Choroid plexus epithelial cell (primary cell): ENCODE data around the gene NSF.
"Not testable (repeated sequence)": the region's sequence is repeated elsewhere in the genome, so short reads cannot be mapped to it uniquely, and the experiment has no call there.

Experiments used
- DNase-seq: peaks from one replicate; pipeline ENCODE4 v3.0.0-alpha.2; 2010; ENCODE audit warnings: low read depth
- H3K4me3 ChIP-seq: 2 replicates; pipeline ENCODE4 v1.5.1; 2011; ENCODE audit warnings: low read depth, mild to moderate bottlenecking, control low read depth, low read length, moderate library complexity
- TF ChIP-seq, protein P1 (sequence below): conservative IDR thresholded peaks from 2 replicates; pipeline ENCODE4 v1.5.1; 2011; ENCODE audit warnings: low read depth, mild to moderate bottlenecking, control low read depth, inconsistent platforms, low read length, moderate library complexity

The NSF gene

DNA sequence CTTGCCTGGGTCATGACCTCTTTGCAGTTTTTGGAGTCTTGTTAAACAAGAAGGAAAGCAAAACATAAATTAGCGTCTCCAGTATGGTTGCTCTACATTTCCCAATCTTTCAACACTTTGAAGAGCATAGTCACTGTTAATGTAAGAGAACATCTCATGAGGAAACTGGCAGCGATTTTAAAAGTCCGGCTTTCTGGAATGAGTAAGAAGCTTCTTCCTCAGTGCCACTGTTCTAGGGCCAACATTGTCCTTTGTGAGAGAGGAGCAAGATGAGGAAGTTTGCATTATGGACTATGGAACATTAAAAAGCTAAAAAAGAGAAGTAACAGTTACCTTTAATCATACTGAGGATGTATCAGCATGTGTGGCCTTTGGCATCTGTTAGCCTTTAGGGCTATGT lies 154.9 kb downstream of the NSF start:
- DNase-seq = no peak
- H3K4me3 ChIP-seq = no peak overlapping the region
- TF ChIP-seq, protein P1, sequence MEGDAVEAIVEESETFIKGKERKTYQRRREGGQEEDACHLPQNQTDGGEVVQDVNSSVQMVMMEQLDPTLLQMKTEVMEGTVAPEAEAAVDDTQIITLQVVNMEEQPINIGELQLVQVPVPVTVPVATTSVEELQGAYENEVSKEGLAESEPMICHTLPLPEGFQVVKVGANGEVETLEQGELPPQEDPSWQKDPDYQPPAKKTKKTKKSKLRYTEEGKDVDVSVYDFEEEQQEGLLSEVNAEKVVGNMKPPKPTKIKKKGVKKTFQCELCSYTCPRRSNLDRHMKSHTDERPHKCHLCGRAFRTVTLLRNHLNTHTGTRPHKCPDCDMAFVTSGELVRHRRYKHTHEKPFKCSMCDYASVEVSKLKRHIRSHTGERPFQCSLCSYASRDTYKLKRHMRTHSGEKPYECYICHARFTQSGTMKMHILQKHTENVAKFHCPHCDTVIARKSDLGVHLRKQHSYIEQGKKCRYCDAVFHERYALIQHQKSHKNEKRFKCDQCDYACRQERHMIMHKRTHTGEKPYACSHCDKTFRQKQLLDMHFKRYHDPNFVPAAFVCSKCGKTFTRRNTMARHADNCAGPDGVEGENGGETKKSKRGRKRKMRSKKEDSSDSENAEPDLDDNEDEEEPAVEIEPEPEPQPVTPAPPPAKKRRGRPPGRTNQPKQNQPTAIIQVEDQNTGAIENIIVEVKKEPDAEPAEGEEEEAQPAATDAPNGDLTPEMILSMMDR = no peak

DNA sequence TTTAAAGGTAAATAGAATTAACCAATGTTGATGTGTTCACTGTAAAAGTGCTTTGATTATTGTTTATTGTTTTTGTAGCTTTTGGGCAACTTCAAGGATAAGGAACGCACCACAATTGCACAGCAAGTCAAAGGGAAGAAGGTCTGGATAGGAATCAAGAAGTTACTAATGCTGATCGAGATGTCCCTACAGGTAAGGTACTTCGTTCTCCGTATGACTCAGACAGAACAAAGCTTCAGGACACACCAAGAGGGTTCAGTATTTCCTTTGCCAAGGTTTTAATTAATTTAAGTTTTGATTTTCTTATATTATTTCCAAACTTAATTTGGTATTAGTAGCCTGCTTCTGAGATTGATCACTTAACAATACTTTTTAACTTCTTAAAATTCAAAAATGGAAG lies 161.0 kb downstream of the NSF start:
- TF ChIP-seq, protein P1 = no peak
- no peak for DNase-seq
- no peak overlapping the region for H3K4me3 ChIP-seq

DNA sequence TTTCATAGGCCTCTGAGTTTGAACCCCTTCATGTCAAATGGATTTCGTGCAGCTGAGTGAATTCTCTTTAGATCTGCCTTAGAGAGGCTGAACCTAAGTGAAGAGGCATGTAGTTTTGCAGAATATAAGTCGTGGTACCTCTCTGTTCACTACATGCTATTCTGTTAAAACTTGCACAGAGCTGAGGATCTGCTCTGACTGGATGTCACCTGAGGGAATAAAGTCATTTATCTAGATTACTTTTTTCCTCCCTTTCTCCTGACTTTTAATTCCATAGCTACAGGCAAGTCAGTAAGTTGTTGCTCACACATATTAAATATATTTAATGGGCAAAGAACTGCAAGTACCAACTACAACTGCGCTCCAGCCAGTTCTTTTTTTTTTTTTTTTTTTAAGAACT lies 163.3 kb downstream of the NSF start:
- TF ChIP-seq, protein P1 = no peak
- DNase-seq = no peak
- no peak overlapping the region for H3K4me3 ChIP-seq

DNA sequence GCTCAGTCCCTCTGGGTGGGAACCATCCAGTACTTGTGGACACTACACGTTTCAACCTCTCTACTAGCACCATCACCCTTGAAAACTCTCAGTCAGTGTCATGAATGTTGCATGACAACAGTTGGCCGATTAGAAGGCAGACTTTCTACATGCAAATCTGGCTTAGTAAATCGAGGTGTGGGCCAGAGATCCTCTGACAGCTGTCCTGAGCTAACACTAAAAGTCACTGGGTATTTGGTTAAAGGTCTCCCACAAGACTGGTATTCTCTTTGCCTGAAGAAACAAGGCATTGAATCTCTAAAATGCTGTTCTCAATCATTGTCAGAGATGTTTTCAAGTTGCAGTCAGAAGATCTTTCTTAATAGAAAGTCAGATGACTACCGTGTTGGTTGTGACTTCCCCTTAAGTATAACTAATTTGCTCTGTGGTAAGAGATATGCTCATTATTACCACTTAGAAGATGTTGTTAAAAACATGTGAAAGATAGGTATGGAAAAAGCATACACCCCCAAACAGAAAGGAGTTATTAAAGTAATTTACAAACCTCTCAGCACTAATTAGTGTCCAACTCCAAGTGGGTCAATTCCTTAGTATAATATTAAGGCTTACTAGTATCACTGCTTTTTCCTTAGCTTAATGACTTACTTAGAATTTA lies 165.7 kb downstream of the NSF start:
- DNase-seq = no peak
- TF ChIP-seq, protein P1 = no peak
- H3K4me3 ChIP-seq = no peak overlapping the region

DNA sequence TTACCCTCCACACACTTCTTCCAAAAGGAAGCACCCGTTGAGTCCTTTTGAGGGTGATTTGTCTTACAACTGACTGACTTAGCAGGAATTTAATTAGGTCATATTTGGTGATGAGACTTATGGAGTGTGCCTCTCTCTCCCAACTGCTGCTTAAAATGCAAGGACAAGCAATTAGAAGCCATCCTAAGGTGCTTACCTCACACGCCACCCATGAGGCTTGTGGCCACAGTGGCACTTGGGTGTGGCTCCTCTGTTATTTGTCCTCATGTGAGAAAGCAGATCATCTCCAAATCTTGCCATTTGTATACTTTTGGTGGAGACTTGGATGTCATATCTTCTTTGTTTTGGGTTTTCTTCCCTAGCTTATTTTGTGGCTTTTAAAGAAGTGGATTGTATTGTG lies 166.4 kb downstream of the NSF start:
- TF ChIP-seq, protein P1 = no peak
- no peak for DNase-seq
- H3K4me3 ChIP-seq = no peak overlapping the region

DNA sequence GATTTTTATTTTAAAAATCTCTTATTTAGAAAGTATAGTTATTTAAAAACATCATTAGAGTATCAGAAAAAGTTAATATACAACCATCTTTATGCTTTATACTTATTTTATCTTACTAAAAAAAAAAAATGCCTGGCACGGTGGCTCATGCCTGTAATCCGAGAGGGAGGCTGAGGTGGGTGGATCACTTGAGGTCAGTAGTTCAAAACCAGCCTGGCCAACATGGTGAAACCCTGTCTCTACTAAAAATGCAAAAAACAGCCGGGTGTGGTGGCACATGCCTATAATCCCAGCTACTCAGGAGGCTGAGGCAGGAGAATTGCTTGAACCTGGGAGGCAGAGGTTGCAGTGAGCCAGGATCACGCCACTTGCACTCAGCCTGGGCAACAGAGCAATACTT lies 167.1 kb downstream of the NSF start:
- not testable (repeated sequence) for H3K4me3 ChIP-seq, DNase-seq

DNA sequence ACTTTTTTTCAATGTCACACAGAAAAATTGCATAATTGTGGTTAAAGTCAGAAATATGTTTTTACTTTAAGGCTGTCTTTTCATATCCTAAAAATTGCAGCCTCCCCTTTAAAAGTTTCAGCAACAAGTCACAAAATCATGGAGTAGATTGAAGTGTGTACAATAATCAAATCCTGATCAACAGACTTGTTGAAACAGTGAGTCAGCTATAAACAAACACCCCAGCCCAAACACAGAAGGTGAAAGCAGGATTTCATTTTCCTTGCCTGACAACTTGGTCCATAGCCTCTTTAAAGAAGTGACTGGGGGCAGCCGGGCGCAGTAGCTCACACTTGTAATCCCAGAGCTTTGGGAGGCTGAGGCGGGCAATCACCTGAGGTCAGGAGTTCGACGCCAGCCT lies 168.1 kb downstream of the NSF start:
- H3K4me3 ChIP-seq = no peak overlapping the region
- no peak for DNase-seq
- TF ChIP-seq, protein P1 = no peak
